HG03095 (cell line): ENCODE measurements around the gene TMEM236.

Experiments used
- ATAC-seq: cut with Tn5 transposase; IDR thresholded peaks from one replicate; pipeline ENCODE4 v1.9.1; 2021; ENCODE audit warnings: moderate library complexity; ENCODE audit not compliant: unreplicated experiment

The TMEM236 gene

GRCh38 chr10:17784688-17785087, 32.7 kb downstream of the TMEM236 start:
- no peak for ATAC-seq

GRCh38 chr10:17785276-17785930, 33.4 kb downstream of the TMEM236 start:
- no peak for ATAC-seq

- no peak for ATAC-seq
These were observed 35.3 kb downstream of the TMEM236 start for GRCh38 chr10:17787087-17787961.

- ATAC-seq: no peak
These were observed 36.6 kb downstream of the TMEM236 start for GRCh38 chr10:17788646-17789045.

GRCh38 chr10:17789396-17789795, 37.4 kb downstream of the TMEM236 start:
- no peak for ATAC-seq

- no peak for ATAC-seq
These were observed 38.6 kb downstream of the TMEM236 start for GRCh38 chr10:17790651-17791050.

- no peak for ATAC-seq
These were observed 41.0 kb downstream of the TMEM236 start for GRCh38 chr10:17792991-17793390.

GRCh38 chr10:17793823-17794644, 42.0 kb downstream of the TMEM236 start:
- no peak for ATAC-seq

- no peak for ATAC-seq
These were observed 43.1 kb downstream of the TMEM236 start for GRCh38 chr10:17795083-17795482.

- no peak for ATAC-seq
These were observed 44.0 kb downstream of the TMEM236 start for GRCh38 chr10:17795813-17796594.

GRCh38 chr10:17801507-17801906, 49.5 kb downstream of the TMEM236 start:
- no peak for ATAC-seq

GRCh38 chr10:17802350-17802749, 50.3 kb downstream of the TMEM236 start:
- ATAC-seq: no peak

- ATAC-seq: no peak
These were observed 51.0 kb downstream of the TMEM236 start for GRCh38 chr10:17802976-17803375.

GRCh38 chr10:17805330-17805729, 53.3 kb downstream of the TMEM236 start:
- ATAC-seq: no peak

- ATAC-seq: no peak
These were observed 54.0 kb downstream of the TMEM236 start for GRCh38 chr10:17805921-17806577.

GRCh38 chr10:17808971-17809841, 57.2 kb downstream of the TMEM236 start, which contains the start of gene MRC1:
Gene MRC1, plus strand, starts transcription at chr10:17809348. Its CDS starts 118 bp downstream, at chr10:17809466.
- ATAC-seq: no peak

- no peak for ATAC-seq
These were observed 59.3 kb downstream of the TMEM236 start for GRCh38 chr10:17811146-17811865.

- no peak for ATAC-seq
These were observed 63.0 kb downstream of the TMEM236 start for GRCh38 chr10:17814973-17815372.
